Fibroblast of skin of left quadriceps (primary cell): Measurements from ENCODE around the gene ZNF513.
"Not testable (repeated sequence)": the region's sequence is repeated elsewhere in the genome, so short reads cannot be mapped to it uniquely, and the experiment has no call there.

Experiments used
- DNase-seq, 2 experiments: peaks; one replicate each; pipeline ENCODE4 v3.0.0-alpha.2; 2013; ENCODE audit warnings: low read depth in 2 of 2

Gene ZNF513

GRCh38 chr2:27356056-27356381 lies 24.5 kb downstream of the ZNF513 start:
- no peak for DNase-seq

- DNase-seq = no peak
These were observed 26.0 kb downstream of the ZNF513 start for GRCh38 chr2:27354597-27354927.

GRCh38 chr2:27353762-27354596 lies 26.6 kb downstream of the ZNF513 start:
- no peak for DNase-seq

- DNase-seq = not testable (repeated sequence)
These were observed 27.2 kb downstream of the ZNF513 start for GRCh38 chr2:27353386-27353761.

- DNase-seq = no peak
These were observed 28.5 kb downstream of the ZNF513 start for GRCh38 chr2:27351802-27352598.

- DNase-seq = no peak
These were observed 30.3 kb downstream of the ZNF513 start for GRCh38 chr2:27350106-27350693.

- no peak for DNase-seq
These were observed 32.9 kb downstream of the ZNF513 start for GRCh38 chr2:27347641-27348040.

- no peak for DNase-seq
These were observed 44.4 kb downstream of the ZNF513 start for GRCh38 chr2:27336173-27336572.

- no peak for DNase-seq
These were observed 45.2 kb downstream of the ZNF513 start for GRCh38 chr2:27335311-27335710.
